Keratinocyte (primary cell): ENCODE data around the gene TYW1. TPM values are rescaled to one million over a fixed set of nuclear protein-coding genes. Genes with fewer than 3 reads are reported as not detected.

Experiments
- DNase-seq: peaks from one replicate; pipeline ENCODE4 v3.0.0-alpha.2; 2011; ENCODE audit warnings: low read depth, missing footprints, low spot score
- FAIRE-seq: peaks from 2 replicates; lab custom pipeline; 2011; peaks lifted over from hg19 to GRCh38; lab: Jason Lieb, UNC
- H2AFZ ChIP-seq: 2 replicates; pipeline ENCODE4 v1.6.0; 2012; ENCODE audit warnings: low read length, control low read depth, inconsistent platforms; ENCODE audit not compliant: control insufficient read depth
- H3K27ac ChIP-seq: 2 replicates; pipeline ENCODE4 v1.5.1; 2011; ENCODE audit warnings: low read length; ENCODE audit not compliant: control insufficient read depth, insufficient read depth
- H3K27me3 ChIP-seq: 3 replicates; pipeline ENCODE4 v1.6.0; 2011; ENCODE audit warnings: low read length; ENCODE audit not compliant: control insufficient read depth, insufficient read depth; ENCODE audit errors: extremely low read depth
- H3K36me3 ChIP-seq, 2 experiments: 2 replicates in 1 of 2; 3 replicates in 1 of 2; pipeline ENCODE4 v1.5.1; 2011; ENCODE audit warnings: low read length in 2 of 2, mild to moderate bottlenecking in 1 of 2; ENCODE audit not compliant: control insufficient read depth in 2 of 2, insufficient read depth in 2 of 2; ENCODE audit errors: extremely low read depth in 1 of 2
- H3K4me1 ChIP-seq: 3 replicates; pipeline ENCODE4 v1.5.1; 2011; ENCODE audit warnings: low read length; ENCODE audit not compliant: control insufficient read depth, insufficient read depth; ENCODE audit errors: extremely low read depth
- H3K4me2 ChIP-seq: 3 replicates; pipeline ENCODE4 v1.6.0; 2011; ENCODE audit warnings: low read depth, low read length; ENCODE audit not compliant: control insufficient read depth, insufficient read depth; ENCODE audit errors: extremely low read depth
- H3K4me3 ChIP-seq, 3 experiments: fragments of 200-600 bp in 1 of 3; sonication (generic) in 1 of 3; 2 replicates in 2 of 3; 3 replicates in 1 of 3; pipeline ENCODE4 v1.5.1; 2011 to 2016; ENCODE audit warnings: low read length in 3 of 3, mild to moderate bottlenecking in 3 of 3, control low read depth in 2 of 3, inconsistent platforms in 1 of 3, low read depth in 1 of 3, mixed read lengths in 1 of 3, mixed run types in 1 of 3, moderate library complexity in 1 of 3; ENCODE audit not compliant: control insufficient read depth in 2 of 3, insufficient read depth in 2 of 3; ENCODE audit errors: extremely low read depth in 1 of 3
- H3K79me2 ChIP-seq: 2 replicates; pipeline ENCODE4 v1.6.0; 2012; ENCODE audit warnings: low read length; ENCODE audit not compliant: control insufficient read depth, insufficient read depth
- H3K9ac ChIP-seq: 3 replicates; pipeline ENCODE4 v1.6.0; 2011; ENCODE audit warnings: low read length; ENCODE audit not compliant: control insufficient read depth, insufficient read depth; ENCODE audit errors: extremely low read depth
- H3K9me1 ChIP-seq: 3 replicates; pipeline ENCODE4 v1.6.0; 2011; ENCODE audit warnings: low read length; ENCODE audit not compliant: control insufficient read depth, insufficient read depth; ENCODE audit errors: extremely low read depth
- H3K9me3 ChIP-seq: 2 replicates; pipeline ENCODE4 v1.5.1; 2012; ENCODE audit warnings: low read depth, low read length; ENCODE audit not compliant: control insufficient read depth
- H4K20me1 ChIP-seq: 3 replicates; pipeline ENCODE4 v1.6.0; 2011; ENCODE audit warnings: low read length; ENCODE audit not compliant: control insufficient read depth, insufficient read depth; ENCODE audit errors: extremely low read depth
- CTCF ChIP-seq, 3 experiments: IDR thresholded peaks in 1 of 3; conservative IDR thresholded peaks in 1 of 3; optimal IDR thresholded peaks in 1 of 3; 2 replicates in 2 of 3; 3 replicates in 1 of 3; pipeline versions ENCODE3 to v1.5.1; 2011; ENCODE audit warnings: low read length in 3 of 3, mild to moderate bottlenecking in 3 of 3, moderate library complexity in 2 of 3, control low read depth in 1 of 3, inconsistent platforms in 1 of 3; ENCODE audit not compliant: insufficient read depth in 2 of 3; ENCODE audit errors: extremely low read depth in 1 of 3
- EZH2 ChIP-seq: IDR thresholded peaks from one replicate; pipeline ENCODE4 v1.6.1; 2012; ENCODE audit warnings: inconsistent platforms, mild to moderate bottlenecking, low read length, moderate library complexity
- dilution Hi-C: fragments of 300-500 bp; cut with MboI; formaldehyde crosslinking; loops from one replicate; pipeline ENCODE4 v1.7.0; 2020; ENCODE audit warnings: low sequenced_read_pairs; ENCODE audit not compliant: extremely low pct_ligation_motif_present
- polyA plus RNA-seq, 5 experiments: library from polyadenylated mRNA; depleted of rRNA in 3 of 5; stranded (reverse) in 3 of 5; stranded (forward) in 1 of 5; unstranded in 1 of 5; fragments of >200 nt; gene quantifications; 1 replicate in 1 of 5; 2 replicates in 3 of 5; 3 replicates in 1 of 5; pipeline versions ENCODE4 v1.2.1 to v1.2.3, GENCODE V29; 2011 to 2012; ENCODE audit warnings: missing spikeins in 2 of 5, low read depth in 1 of 5, low replicate concordance in 1 of 5

The TYW1 gene
- polyA plus RNA-seq, 1 donor (not counting 4 experiments of a cell fraction or from before 2014, with no cell fraction given): 16.4 TPM

DNA sequence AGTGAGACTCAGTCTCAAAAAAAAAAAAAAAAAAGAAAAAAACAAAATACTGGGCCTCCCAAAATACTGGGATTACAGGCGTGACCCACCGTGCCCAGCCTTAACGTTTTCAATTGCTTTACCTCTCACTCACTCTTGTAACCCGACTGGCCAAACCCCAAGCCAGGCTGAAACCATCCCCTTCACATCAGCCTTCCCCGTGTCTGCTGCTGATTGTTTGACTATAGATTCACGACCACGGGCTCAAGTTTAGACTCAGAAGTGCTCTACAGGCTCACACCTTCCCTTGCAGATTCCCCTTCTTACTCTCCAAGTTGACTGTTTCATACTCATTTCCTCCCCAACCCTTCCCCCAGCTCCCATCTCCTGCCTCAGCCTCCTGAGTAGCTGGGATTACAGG lies 22.3 kb downstream of the TYW1 start:
- no peak overlapping the region for H2AFZ ChIP-seq
- FAIRE-seq (no peak), DNase-seq (no peak)
- no peak overlapping the region for H3K4me2 ChIP-seq
- H3K27ac ChIP-seq: no peak overlapping the region
- dilution Hi-C loops: no loop called here
- no peak overlapping the region for H3K9ac ChIP-seq
- no peaks in the 10 kb centered on the region for H3K9me3 ChIP-seq
- peaks cover 14% of the 10 kb centered on the region for H3K4me1 ChIP-seq
- no peaks in the 10 kb centered on the region for H3K27me3 ChIP-seq
- no peaks in the 10 kb centered on the region for H3K9me1 ChIP-seq
- H4K20me1 ChIP-seq: no peaks in the 10 kb centered on the region
- H3K36me3 ChIP-seq: peaks cover 0 to 5% of the 10 kb centered on the region in 2 experiments
- H3K79me2 ChIP-seq: no peaks in the 10 kb centered on the region
- no peak overlapping the region for H3K4me3 ChIP-seq
- TF ChIP-seq EZH2: no peak
- TF ChIP-seq CTCF (optimal IDR thresholded peaks at IDR 0.05 in 1 of 3, IDR thresholded peaks at IDR 0.05 in 1 of 3, conservative IDR thresholded peaks at IDR 0.05 in 1 of 3; ENCODE audit: extremely low read depth in 1 of 3, insufficient read depth in 2 of 3, low read length in 3 of 3): no peak

GRCh38 chr7:67019562-67020390 lies 23.1 kb downstream of the TYW1 start:
- no peaks in the 10 kb centered on the region for H3K27me3 ChIP-seq
- no peak overlapping the region for H2AFZ ChIP-seq
- H3K4me1 ChIP-seq: peaks cover 14% of the 10 kb centered on the region
- TF ChIP-seq EZH2: no peak
- no peak for TF ChIP-seq CTCF (optimal IDR thresholded peaks at IDR 0.05 in 1 of 3, IDR thresholded peaks at IDR 0.05 in 1 of 3, conservative IDR thresholded peaks at IDR 0.05 in 1 of 3; ENCODE audit: extremely low read depth in 1 of 3, insufficient read depth in 2 of 3, low read length in 3 of 3)
- no peak overlapping the region for H3K9ac ChIP-seq
- dilution Hi-C loops: no loop called here
- H3K9me1 ChIP-seq: no peaks in the 10 kb centered on the region
- H3K4me2 ChIP-seq: peak overlapping the region; percentile 20
- no peaks in the 10 kb centered on the region for H3K79me2 ChIP-seq
- H3K36me3 ChIP-seq: peaks cover 0 to 5% of the 10 kb centered on the region in 2 experiments
- no peaks in the 10 kb centered on the region for H4K20me1 ChIP-seq
- H3K4me3 ChIP-seq: no peak overlapping the region
- H3K27ac ChIP-seq: peak overlapping the region; percentile 18
- DNase-seq (no peak), FAIRE-seq (peak; percentile 78)
- H3K9me3 ChIP-seq: no peaks in the 10 kb centered on the region
